Thymus (tissue), 11 donors: ENCODE results near the gene ACTN3. TPM values are rescaled to one million over a fixed set of nuclear protein-coding genes. Genes with fewer than 3 reads are reported as not detected.

ENCODE experiments used
- DNase-seq, 9 donors: peaks; one replicate each; pipeline ENCODE4 v3.0.0-alpha.2; 2013; ENCODE audit warnings: low spot score in 9 of 9, low read depth in 6 of 9, missing footprints in 1 of 9
- H3K27ac ChIP-seq, 2 donors: one replicate each; pipeline ENCODE4 v1.5.1; 2013; ENCODE audit warnings: control low read depth in 1 of 2, low read depth in 1 of 2, low read length in 1 of 2, mild to moderate bottlenecking in 1 of 2, moderate library complexity in 1 of 2
- H3K27me3 ChIP-seq, 2 donors: one replicate each; pipeline ENCODE4 v1.5.1; 2013; ENCODE audit warnings: low read length in 1 of 2; ENCODE audit not compliant: control insufficient read depth in 2 of 2, insufficient read depth in 1 of 2
- H3K36me3 ChIP-seq, 2 donors: one replicate each; pipeline ENCODE4 v1.5.1; 2013; ENCODE audit warnings: low read length in 1 of 2, mild to moderate bottlenecking in 1 of 2, moderate library complexity in 1 of 2; ENCODE audit not compliant: control insufficient read depth in 2 of 2, insufficient read depth in 2 of 2
- H3K4me1 ChIP-seq, 2 donors: one replicate each; pipeline ENCODE4 v1.5.1; 2013; ENCODE audit warnings: low read length in 2 of 2; ENCODE audit not compliant: control insufficient read depth in 2 of 2, insufficient read depth in 2 of 2
- H3K4me3 ChIP-seq, 2 donors: one replicate each; pipeline ENCODE4 v1.5.1; 2013; ENCODE audit warnings: low read length in 2 of 2, control low read depth in 1 of 2, mild to moderate bottlenecking in 1 of 2
- H3K9me3 ChIP-seq, 2 donors: one replicate each; pipeline ENCODE4 v1.5.1; 2013; ENCODE audit warnings: low read length in 1 of 2, mild to moderate bottlenecking in 1 of 2; ENCODE audit not compliant: control insufficient read depth in 2 of 2, insufficient read depth in 1 of 2
- WGBS: extraction: QIAGEN DNeasy Blood & Tissue Kit; methylation state at CpG from one replicate; pipeline ENCODE4 v1.1.7; 2013; 5-methylcytosine and 5-hydroxymethylcytosine counted together
- polyA plus RNA-seq: library from polyadenylated mRNA; stranded (reverse); fragments of 200-250 nt; gene quantifications from one replicate; pipeline ENCODE4 v1.2.3, GENCODE V29; 2013
- total RNA-seq: library from RNA; stranded (reverse); fragments of 120-200 nt; gene quantifications from one replicate; pipeline ENCODE4 v1.2.4, GENCODE V29; 2013
- donor health status: healthy.

ACTN3 gene
- total and polyA plus RNA-seq, 2 donors: 0.05 TPM

DNA sequence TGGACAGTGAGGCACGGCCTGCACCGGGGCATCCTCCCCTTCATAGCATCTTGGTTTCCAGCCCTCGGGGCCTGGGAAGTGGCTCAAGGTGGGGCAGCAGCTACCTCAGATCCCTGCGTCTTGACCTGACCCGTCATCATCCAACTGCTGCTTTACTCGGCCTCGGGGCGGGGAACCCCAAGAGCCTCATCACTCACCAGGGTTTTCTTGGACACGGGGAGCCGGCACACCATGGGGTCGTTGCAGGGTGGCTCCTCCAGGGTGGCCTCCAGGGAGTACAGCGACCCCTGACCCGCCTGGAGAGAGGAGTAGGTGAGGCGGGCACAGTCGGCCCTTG is 21.1 kb downstream of the ACTN3 start:
- H3K4me3 ChIP-seq: peak overlapping the region in 1 of 2 donors; percentile 58

DNA sequence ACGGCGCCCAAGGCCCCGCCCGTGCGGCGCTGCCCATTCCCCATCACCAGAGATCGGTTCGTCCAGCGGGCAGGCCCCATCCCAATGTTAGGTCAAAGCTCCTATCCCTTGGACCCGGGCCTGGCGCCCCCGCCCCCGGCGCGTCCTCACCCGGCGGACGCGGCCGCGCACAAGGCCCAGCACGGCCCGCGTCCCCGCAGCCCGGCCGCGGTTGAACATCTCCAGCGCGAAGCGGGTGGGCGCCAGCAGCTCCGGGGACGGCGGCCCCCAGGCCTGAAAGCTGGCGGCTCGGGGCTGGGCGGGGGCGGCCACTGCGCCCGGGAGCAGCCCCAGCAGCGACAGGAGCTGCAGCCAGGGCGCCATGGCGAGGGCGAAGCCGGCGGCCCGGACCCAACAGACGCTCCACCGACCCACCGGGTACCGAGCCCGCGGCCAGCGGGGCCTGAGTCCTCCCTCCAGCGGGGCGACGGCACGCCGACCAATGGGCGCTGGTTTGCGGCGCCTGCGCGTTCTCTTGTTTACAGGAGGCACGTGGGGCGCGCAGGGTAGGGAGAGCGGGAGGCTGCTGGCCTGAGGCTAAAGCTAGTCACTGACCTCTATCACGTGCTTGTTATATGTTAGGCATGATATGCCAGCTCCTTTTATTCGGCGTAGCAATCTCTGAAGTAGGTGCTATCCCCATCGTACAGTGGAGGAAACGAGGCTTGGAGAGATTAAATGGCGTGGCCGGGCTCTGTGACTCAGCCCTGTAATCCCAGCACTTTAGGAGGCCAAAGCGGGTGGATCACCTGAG is 21.6 kb downstream of the ACTN3 start, which contains the start of gene CTSF:
Gene CTSF, minus strand, starts transcription at position 483 of the 793 bp plus-strand sequence. Its CDS starts 120 bp downstream, at position 363.
- no peaks in the 10 kb centered on the region for H3K36me3 ChIP-seq
- peak within 1 kb of the TSS in 1 of 2 donors; percentile 58 for H3K4me3 ChIP-seq
- DNase-seq: peak in 3 of 9 donors; percentile 44 to 57 (median 46)
- H3K27me3 ChIP-seq: peaks cover 19 to 61% of the 10 kb centered on the region in 2 donors
- H3K4me1 ChIP-seq: peaks cover 6 to 7% of the 10 kb centered on the region in 2 donors
- H3K27ac ChIP-seq: no peak within 1 kb of the TSS
- peaks cover 0 to 5% of the 10 kb centered on the region in 2 donors for H3K9me3 ChIP-seq
- WGBS: 9% methylated on average over 77 of the region's 77 CpGs

More for the DNA sequence above, 21.1 kb downstream of the ACTN3 start:
- DNase-seq: no peak
- 75% methylated on average over 15 of the region's 15 CpGs for WGBS
- Histone ChIP-seq H3K36me3 (no peaks in the 10 kb centered on the region), H3K4me1 (peaks cover 6 to 7% of the 10 kb centered on the region in 2 donors), H3K9me3 (peaks cover 0 to 5% of the 10 kb centered on the region in 2 donors), H3K27me3 (peaks cover 19 to 61% of the 10 kb centered on the region in 2 donors), H3K27ac (no peak overlapping the region)

- no peak overlapping the region for H3K27ac ChIP-seq
- 95% methylated on average over 7 of the region's 7 CpGs for WGBS
- DNase-seq: no peak
- peaks cover 0 to 5% of the 10 kb centered on the region in 2 donors for H3K9me3 ChIP-seq
- H3K4me3 ChIP-seq: no peak overlapping the region
- H3K4me1 ChIP-seq: peaks cover 6 to 7% of the 10 kb centered on the region in 2 donors
- H3K27me3 ChIP-seq: peaks cover 19 to 61% of the 10 kb centered on the region in 2 donors
- H3K36me3 ChIP-seq: no peaks in the 10 kb centered on the region
Observed at GRCh38 chr11:66569076-66569475, 22.4 kb downstream of the ACTN3 start.

DNA sequence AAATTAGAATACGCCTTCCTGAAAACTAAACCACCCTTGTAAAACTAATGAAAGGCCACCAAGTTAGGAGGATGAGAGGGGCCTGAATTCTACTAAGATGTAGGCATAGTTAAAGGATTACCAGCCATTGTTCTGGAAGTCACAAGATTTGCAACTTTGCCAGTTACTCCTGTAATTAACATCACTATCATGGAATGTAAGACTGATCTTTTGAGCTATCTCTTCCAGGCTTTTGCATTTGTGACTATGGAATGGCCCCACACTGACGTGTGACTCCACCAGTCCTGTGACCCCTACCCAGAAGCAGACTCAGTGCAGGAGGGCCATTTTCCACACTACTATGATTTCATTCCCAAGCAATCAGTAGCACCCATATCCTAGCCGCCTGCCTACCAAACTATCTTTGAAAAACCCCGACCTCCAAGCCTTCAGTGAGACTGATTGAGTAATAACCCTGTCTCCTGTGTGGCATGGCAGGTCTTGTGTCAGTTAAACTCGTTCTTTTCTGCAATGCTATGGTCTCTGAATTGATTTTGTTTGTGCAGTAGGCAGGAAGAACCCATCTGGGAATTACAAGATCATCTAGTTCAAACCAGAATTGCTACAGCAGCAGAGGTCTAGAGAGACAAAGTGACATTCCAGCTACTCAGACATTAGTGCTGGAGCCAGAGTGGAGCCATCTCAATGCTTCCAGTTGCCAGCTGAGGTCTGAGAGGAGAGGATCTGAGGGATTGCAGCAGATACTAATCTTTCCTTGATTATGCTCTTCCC is 23.6 kb downstream of the ACTN3 start:
- WGBS: 78% methylated on average over 5 of the region's 5 CpGs
- no peaks in the 10 kb centered on the region for H3K36me3 ChIP-seq
- no peak for DNase-seq

GRCh38 chr11:66570850-66571180 is 24.1 kb downstream of the ACTN3 start:
- no peak for DNase-seq
- H3K27me3 ChIP-seq: peaks cover 19 to 49% of the 10 kb centered on the region in 2 donors
- H3K9me3 ChIP-seq: peaks cover 0 to 5% of the 10 kb centered on the region in 2 donors
- H3K36me3 ChIP-seq: no peaks in the 10 kb centered on the region
- peaks cover 6 to 7% of the 10 kb centered on the region in 2 donors for H3K4me1 ChIP-seq
- WGBS: 89% methylated on average over 2 of the region's 2 CpGs
- no peak overlapping the region for H3K27ac ChIP-seq
- no peak overlapping the region for H3K4me3 ChIP-seq

More for the DNA sequence above, 23.6 kb downstream of the ACTN3 start:
- Histone ChIP-seq H3K4me3 (no peak overlapping the region), H3K27me3 (peaks cover 19 to 53% of the 10 kb centered on the region in 2 donors), H3K27ac (no peak overlapping the region), H3K4me1 (peaks cover 6 to 7% of the 10 kb centered on the region in 2 donors), H3K9me3 (peaks cover 0 to 5% of the 10 kb centered on the region in 2 donors)

DNA sequence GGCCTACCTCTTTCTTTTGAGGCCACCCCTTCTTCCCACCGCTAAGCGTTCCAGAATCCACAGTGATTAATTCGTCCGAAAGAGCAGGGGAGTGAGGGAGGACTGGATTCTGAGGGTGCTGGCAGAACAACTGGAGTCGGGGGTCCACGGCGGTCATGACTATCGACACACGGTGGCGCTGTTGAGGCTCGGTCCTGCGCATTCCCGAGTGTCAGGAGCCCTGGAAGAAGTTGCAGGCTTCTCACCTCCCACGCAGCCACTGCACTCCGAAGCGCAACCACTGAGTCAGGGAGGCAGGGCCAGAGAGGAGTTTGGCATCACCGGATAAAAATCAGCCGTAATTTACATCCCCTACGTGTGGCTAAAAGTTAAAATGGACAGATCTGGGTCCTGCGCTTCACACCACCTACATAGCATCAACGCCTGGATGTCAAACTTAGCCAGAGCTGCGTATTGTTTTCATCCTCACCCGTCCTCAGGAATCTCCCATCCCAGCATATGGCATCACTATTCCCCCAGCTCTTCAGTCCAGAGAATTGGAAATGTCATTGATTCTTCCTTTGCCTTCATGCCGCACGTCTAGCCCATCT is 32.4 kb downstream of the ACTN3 start:
- DNase-seq: peak in 4 of 9 donors; percentile 65 to 76 (median 68)
- peaks cover 0 to 11% of the 10 kb centered on the region in 2 donors for H3K9me3 ChIP-seq
- peaks cover 0 to 11% of the 10 kb centered on the region in 2 donors for H3K27me3 ChIP-seq
- no peaks in the 10 kb centered on the region for H3K36me3 ChIP-seq
- H3K4me1 ChIP-seq: peaks cover 0 to 2% of the 10 kb centered on the region in 2 donors
- H3K27ac ChIP-seq: no peak overlapping the region
- 22% methylated on average over 25 of the region's 25 CpGs for WGBS
- H3K4me3 ChIP-seq: no peak overlapping the region

DNA sequence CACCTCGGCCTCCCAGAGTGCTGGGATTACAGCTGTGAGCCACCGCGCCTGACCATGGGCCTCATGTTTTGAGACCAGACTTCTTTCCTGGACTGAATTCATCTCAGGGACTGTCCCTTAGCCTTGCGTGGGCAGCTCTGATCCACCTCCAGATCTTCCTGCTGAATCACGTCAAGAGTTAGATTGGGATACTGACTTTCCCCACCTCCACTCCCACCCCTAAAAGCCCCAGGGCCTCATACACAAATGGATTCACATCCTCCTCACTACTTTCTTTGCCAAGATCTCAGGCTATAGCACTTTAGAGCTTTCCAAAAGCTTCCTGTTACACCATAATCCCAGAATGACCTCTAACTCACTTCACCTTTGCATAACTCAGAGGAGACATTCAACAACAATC is 34.1 kb downstream of the ACTN3 start:
- 96% methylated on average over 5 of the region's 5 CpGs for WGBS
- no peak for DNase-seq
- Histone ChIP-seq H3K27ac (no peak overlapping the region), H3K36me3 (no peaks in the 10 kb centered on the region), H3K4me3 (no peak overlapping the region), H3K27me3 (peaks cover 0 to 11% of the 10 kb centered on the region in 2 donors), H3K9me3 (peaks cover 0 to 11% of the 10 kb centered on the region in 2 donors), H3K4me1 (peaks cover 0 to 2% of the 10 kb centered on the region in 2 donors)

- 94% methylated on average over 3 of the region's 3 CpGs for WGBS
- Histone ChIP-seq H3K4me1 (peaks cover 0 to 2% of the 10 kb centered on the region in 2 donors), H3K9me3 (peaks cover 0 to 11% of the 10 kb centered on the region in 2 donors), H3K36me3 (no peaks in the 10 kb centered on the region), H3K27ac (no peak overlapping the region), H3K4me3 (no peak overlapping the region), H3K27me3 (peaks cover 0 to 11% of the 10 kb centered on the region in 2 donors)
- DNase-seq: no peak
Observed at GRCh38 chr11:66581261-66581660, 34.6 kb downstream of the ACTN3 start.
